ENCODE results near the gene HRH1. TPM values are rescaled to one million over a fixed set of nuclear protein-coding genes. Genes with fewer than 3 reads are reported as not detected.
"Not testable (repeated sequence)": the region's sequence is repeated elsewhere in the genome, so short reads cannot be mapped to it uniquely, and the experiment has no call there.

The HRH1 gene
- 2.3 and 2.7 TPM in 2 replicates for total RNA-seq

- DNase-seq (ENCODE audit: low read depth in 2 of 2) = peak in 1 of 2 donors; percentile 35
These were observed at the start of gene HRH1 for GRCh38 chr3:11154036-11154952. TSS of gene HRH1 (plus strand) at chr3:11154493. CDS start at chr3:11259038, 104,545 bp downstream.

GRCh38 chr3:11113316-11113715 is 41.0 kb upstream of the HRH1 start:
- DNase-seq (ENCODE audit: low read depth in 2 of 2) = not testable (repeated sequence)

- no peak for DNase-seq (ENCODE audit: low read depth in 2 of 2)
These were observed 38.7 kb upstream of the HRH1 start for GRCh38 chr3:11115548-11115947.

- no peak for DNase-seq (ENCODE audit: low read depth in 2 of 2)
These were observed 37.8 kb upstream of the HRH1 start for GRCh38 chr3:11116336-11117059.

- no peak for DNase-seq (ENCODE audit: low read depth in 2 of 2)
These were observed 36.7 kb upstream of the HRH1 start for GRCh38 chr3:11117591-11117990.

GRCh38 chr3:11118181-11118682 is 36.1 kb upstream of the HRH1 start:
- DNase-seq (ENCODE audit: low read depth in 2 of 2) = no peak

GRCh38 chr3:11120091-11120805 is 34.0 kb upstream of the HRH1 start:
- peak in 1 of 2 donors; percentile 18 for DNase-seq (ENCODE audit: low read depth in 2 of 2)

GRCh38 chr3:11126653-11127052 is 27.6 kb upstream of the HRH1 start:
- no peak for DNase-seq (ENCODE audit: low read depth in 2 of 2)

GRCh38 chr3:11128682-11129632 is 25.3 kb upstream of the HRH1 start:
- peak in 1 of 2 donors; percentile 23 for DNase-seq (ENCODE audit: low read depth in 2 of 2)

- no peak for DNase-seq (ENCODE audit: low read depth in 2 of 2)
These were observed 23.9 kb upstream of the HRH1 start for GRCh38 chr3:11130385-11130784.

- no peak for DNase-seq (ENCODE audit: low read depth in 2 of 2)
These were observed 22.9 kb upstream of the HRH1 start for GRCh38 chr3:11131371-11131770.

- DNase-seq (ENCODE audit: low read depth in 2 of 2) = not testable (repeated sequence)
These were observed 22.4 kb upstream of the HRH1 start for GRCh38 chr3:11131886-11132285.

GRCh38 chr3:11132861-11133260 is 21.4 kb upstream of the HRH1 start:
- DNase-seq (ENCODE audit: low read depth in 2 of 2) = no peak

- no peak for DNase-seq (ENCODE audit: low read depth in 2 of 2)
These were observed 19.5 kb upstream of the HRH1 start for GRCh38 chr3:11134794-11135193.

- DNase-seq (ENCODE audit: low read depth in 2 of 2) = no peak
These were observed 18.2 kb upstream of the HRH1 start for GRCh38 chr3:11136116-11136515.

- DNase-seq (ENCODE audit: low read depth in 2 of 2) = peak; percentile 20 to 95
These were observed 17.3 kb upstream of the HRH1 start for GRCh38 chr3:11136830-11137626.

GRCh38 chr3:11137627-11137959 is 16.7 kb upstream of the HRH1 start:
- no peak for DNase-seq (ENCODE audit: low read depth in 2 of 2)

- DNase-seq (ENCODE audit: low read depth in 2 of 2) = no peak
These were observed 15.9 kb upstream of the HRH1 start for GRCh38 chr3:11138371-11138770.

GRCh38 chr3:11140030-11140712 is 14.1 kb upstream of the HRH1 start:
- peak in 1 of 2 donors; percentile 52 for DNase-seq (ENCODE audit: low read depth in 2 of 2)

Data from dermis microvascular lymphatic vessel endothelial cell (primary cell).